ENCODE results near the gene EMP3. TPM values are rescaled to one million over a fixed set of nuclear protein-coding genes. Genes with fewer than 3 reads are reported as not detected.

Gene EMP3
- 6.5 TPM for total RNA-seq (ENCODE audit: unreplicated experiment)
- long read RNA-seq, partial matches to known transcripts = 0 of 2 reads
- long read RNA-seq, other reads (novel, unspliced or antisense) = 0 of 2 reads

GRCh38 chr19:48325265-48325910 lies at the start of gene EMP3:
Gene EMP3, plus strand, starts transcription at chr19:48325552. Its CDS starts 1,293 bp downstream, at chr19:48326845.
- no peaks in the 10 kb centered on the region for H3K4me1 Mint-ChIP-seq (ENCODE audit: low read depth, unreplicated experiment)
- H3K9me3 Mint-ChIP-seq (ENCODE audit: unreplicated experiment) = peaks cover 9% of the 10 kb centered on the region
- DNase-seq = peak; percentile 63
- H3K27ac Mint-ChIP-seq (ENCODE audit: unreplicated experiment) = no peak within 1 kb of the TSS
- TF ChIP-seq CTCF (IDR thresholded peaks at IDR 0.05; ENCODE audit: partially characterized antibody, unreplicated experiment) = no peak
- H3K4me3 Mint-ChIP-seq (ENCODE audit: unreplicated experiment) = peak within 1 kb of the TSS; percentile 69
- H3K27me3 Mint-ChIP-seq (ENCODE audit: unreplicated experiment) = peaks cover 11% of the 10 kb centered on the region
- H3K36me3 Mint-ChIP-seq (ENCODE audit: unreplicated experiment) = no peaks in the 10 kb centered on the region

- DNase-seq = no peak
- H3K4me3 Mint-ChIP-seq (ENCODE audit: unreplicated experiment) = no peak overlapping the region
- H3K9me3 Mint-ChIP-seq (ENCODE audit: unreplicated experiment) = peaks cover 7% of the 10 kb centered on the region
- H3K4me1 Mint-ChIP-seq (ENCODE audit: low read depth, unreplicated experiment) = peaks cover 5% of the 10 kb centered on the region
- TF ChIP-seq CTCF (IDR thresholded peaks at IDR 0.05; ENCODE audit: partially characterized antibody, unreplicated experiment) = no peak
- peaks cover 7% of the 10 kb centered on the region for H3K27me3 Mint-ChIP-seq (ENCODE audit: unreplicated experiment)
- peaks cover 2% of the 10 kb centered on the region for H3K36me3 Mint-ChIP-seq (ENCODE audit: unreplicated experiment)
- H3K27ac Mint-ChIP-seq (ENCODE audit: unreplicated experiment) = no peak overlapping the region
Measured at GRCh38 chr19:48279747-48280146, 45.6 kb upstream of the EMP3 start.

- no peak overlapping the region for H3K27ac Mint-ChIP-seq (ENCODE audit: unreplicated experiment)
- no peak for DNase-seq
- peaks cover 6% of the 10 kb centered on the region for H3K9me3 Mint-ChIP-seq (ENCODE audit: unreplicated experiment)
- H3K4me1 Mint-ChIP-seq (ENCODE audit: low read depth, unreplicated experiment) = no peaks in the 10 kb centered on the region
- no peak overlapping the region for H3K4me3 Mint-ChIP-seq (ENCODE audit: unreplicated experiment)
- peaks cover 16% of the 10 kb centered on the region for H3K36me3 Mint-ChIP-seq (ENCODE audit: unreplicated experiment)
- TF ChIP-seq CTCF (IDR thresholded peaks at IDR 0.05; ENCODE audit: partially characterized antibody, unreplicated experiment) = no peak
- H3K27me3 Mint-ChIP-seq (ENCODE audit: unreplicated experiment) = peaks cover 2% of the 10 kb centered on the region
Measured at GRCh38 chr19:48283908-48284307, 41.4 kb upstream of the EMP3 start.

DNA sequence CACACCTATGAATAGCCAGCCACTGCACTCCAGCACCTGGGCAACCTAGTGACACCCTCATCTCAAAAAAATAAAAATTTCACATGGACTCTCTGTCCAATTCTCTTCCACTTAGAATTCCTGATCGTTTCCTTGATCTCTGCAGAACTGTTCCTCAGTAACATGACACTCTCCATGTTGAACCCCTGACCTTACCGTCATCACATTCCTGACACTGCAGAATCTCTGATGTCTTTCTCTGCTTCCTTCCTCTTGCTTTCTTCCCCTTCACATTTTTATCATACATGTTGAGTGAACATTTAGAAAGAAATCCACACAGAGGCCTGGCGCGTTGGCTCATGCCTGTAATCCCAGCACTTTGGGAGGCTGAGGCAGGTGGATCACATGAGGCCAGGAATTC lies 40.5 kb upstream of the EMP3 start:
- DNase-seq = no peak
- peak overlapping the region; percentile 45 for H3K27ac Mint-ChIP-seq (ENCODE audit: unreplicated experiment)
- no peak for TF ChIP-seq CTCF (IDR thresholded peaks at IDR 0.05; ENCODE audit: partially characterized antibody, unreplicated experiment)
- peaks cover 6% of the 10 kb centered on the region for H3K9me3 Mint-ChIP-seq (ENCODE audit: unreplicated experiment)
- H3K36me3 Mint-ChIP-seq (ENCODE audit: unreplicated experiment) = peaks cover 16% of the 10 kb centered on the region
- no peak overlapping the region for H3K4me3 Mint-ChIP-seq (ENCODE audit: unreplicated experiment)
- H3K27me3 Mint-ChIP-seq (ENCODE audit: unreplicated experiment) = peaks cover 2% of the 10 kb centered on the region
- no peaks in the 10 kb centered on the region for H3K4me1 Mint-ChIP-seq (ENCODE audit: low read depth, unreplicated experiment)

- peaks cover 16% of the 10 kb centered on the region for H3K36me3 Mint-ChIP-seq (ENCODE audit: unreplicated experiment)
- H3K4me1 Mint-ChIP-seq (ENCODE audit: low read depth, unreplicated experiment) = no peaks in the 10 kb centered on the region
- no peak for TF ChIP-seq CTCF (IDR thresholded peaks at IDR 0.05; ENCODE audit: partially characterized antibody, unreplicated experiment)
- DNase-seq = no peak
- H3K4me3 Mint-ChIP-seq (ENCODE audit: unreplicated experiment) = no peak overlapping the region
- H3K27me3 Mint-ChIP-seq (ENCODE audit: unreplicated experiment) = no peaks in the 10 kb centered on the region
- no peak overlapping the region for H3K27ac Mint-ChIP-seq (ENCODE audit: unreplicated experiment)
- H3K9me3 Mint-ChIP-seq (ENCODE audit: unreplicated experiment) = peaks cover 6% of the 10 kb centered on the region
Measured at GRCh38 chr19:48287748-48288147, 37.6 kb upstream of the EMP3 start.
